Endothelial cell of umbilical vein (primary cell): ENCODE data around the gene ZNF106.

Source experiments
- EZH2 ChIP-seq: IDR thresholded peaks from 2 replicates; pipeline ENCODE4 v1.6.1; 2012; ENCODE audit warnings: borderline replicate concordance, low read depth, mild to moderate bottlenecking, moderate library complexity, low read length, inconsistent platforms; ENCODE audit not compliant: severe bottlenecking
- FOS ChIP-seq: IDR thresholded peaks from 2 replicates; pipeline ENCODE4 v1.6.1; 2011; ENCODE audit warnings: mild to moderate bottlenecking, low read length, moderate library complexity, borderline replicate concordance; ENCODE audit not compliant: insufficient read depth
- MYC ChIP-seq: IDR thresholded peaks from one replicate; pipeline ENCODE4 v1.6.1; 2011; ENCODE audit warnings: mild to moderate bottlenecking, low read depth, low read length
- POLR2A ChIP-seq: IDR thresholded peaks from 2 replicates; pipeline ENCODE4 v1.6.1; 2012; ENCODE audit warnings: low read depth, mild to moderate bottlenecking, control low read depth, low read length
- POLR2AphosphoS5 ChIP-seq: IDR thresholded peaks from 2 replicates; pipeline ENCODE4 v1.6.1; 2012; ENCODE audit warnings: low read depth, mild to moderate bottlenecking, control low read depth, low read length, moderate library complexity; ENCODE audit not compliant: insufficient read depth
- TF ChIP-seq, protein P1 (sequence below), 2 donors: IDR thresholded peaks; 1 replicate in 1 of 2; 2 replicates in 1 of 2; pipeline ENCODE4 v1.5.1; 2011; ENCODE audit warnings: low read length in 2 of 2, mild to moderate bottlenecking in 2 of 2, moderate library complexity in 2 of 2, control low read depth in 1 of 2, inconsistent platforms in 1 of 2, low read depth in 1 of 2; ENCODE audit not compliant: insufficient read depth in 1 of 2; ENCODE audit errors: extremely low read depth in 1 of 2
- TF ChIP-seq, protein P2 (sequence below): IDR thresholded peaks from 2 replicates; pipeline ENCODE4 v1.6.1; 2011; ENCODE audit not compliant: insufficient read depth, insufficient read length

DNA sequence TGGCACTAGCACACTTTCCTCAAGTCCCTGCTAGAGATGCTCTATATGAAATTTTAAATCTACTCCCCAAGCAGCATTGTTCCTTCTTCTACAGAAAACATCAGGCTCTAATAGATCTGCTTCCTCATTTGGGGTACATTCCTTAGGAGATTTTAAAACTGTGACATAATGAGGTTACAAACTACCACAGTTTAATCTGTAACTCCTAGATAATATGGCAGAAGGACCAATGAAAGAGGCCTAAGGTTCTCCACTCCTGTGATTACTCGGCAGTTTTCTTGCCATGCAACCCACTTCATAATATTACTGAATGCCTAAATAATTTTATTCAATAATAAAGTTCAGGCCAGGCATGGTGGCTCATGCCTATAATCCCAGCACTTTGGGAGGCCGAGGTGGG lies 16.1 kb downstream of the ZNF106 start:
- TF ChIP-seq EZH2 (no peak), FOS (no peak), POLR2A (no peak), POLR2AphosphoS5 (no peak), MYC (no peak)
- TF ChIP-seq, protein P1, sequence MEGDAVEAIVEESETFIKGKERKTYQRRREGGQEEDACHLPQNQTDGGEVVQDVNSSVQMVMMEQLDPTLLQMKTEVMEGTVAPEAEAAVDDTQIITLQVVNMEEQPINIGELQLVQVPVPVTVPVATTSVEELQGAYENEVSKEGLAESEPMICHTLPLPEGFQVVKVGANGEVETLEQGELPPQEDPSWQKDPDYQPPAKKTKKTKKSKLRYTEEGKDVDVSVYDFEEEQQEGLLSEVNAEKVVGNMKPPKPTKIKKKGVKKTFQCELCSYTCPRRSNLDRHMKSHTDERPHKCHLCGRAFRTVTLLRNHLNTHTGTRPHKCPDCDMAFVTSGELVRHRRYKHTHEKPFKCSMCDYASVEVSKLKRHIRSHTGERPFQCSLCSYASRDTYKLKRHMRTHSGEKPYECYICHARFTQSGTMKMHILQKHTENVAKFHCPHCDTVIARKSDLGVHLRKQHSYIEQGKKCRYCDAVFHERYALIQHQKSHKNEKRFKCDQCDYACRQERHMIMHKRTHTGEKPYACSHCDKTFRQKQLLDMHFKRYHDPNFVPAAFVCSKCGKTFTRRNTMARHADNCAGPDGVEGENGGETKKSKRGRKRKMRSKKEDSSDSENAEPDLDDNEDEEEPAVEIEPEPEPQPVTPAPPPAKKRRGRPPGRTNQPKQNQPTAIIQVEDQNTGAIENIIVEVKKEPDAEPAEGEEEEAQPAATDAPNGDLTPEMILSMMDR (IDR thresholded peaks at IDR 0.05; ENCODE audit: extremely low read depth in 1 of 2, insufficient read depth in 1 of 2, low read depth in 1 of 2, low read length in 2 of 2), result no peak
- TF ChIP-seq, protein P2, sequence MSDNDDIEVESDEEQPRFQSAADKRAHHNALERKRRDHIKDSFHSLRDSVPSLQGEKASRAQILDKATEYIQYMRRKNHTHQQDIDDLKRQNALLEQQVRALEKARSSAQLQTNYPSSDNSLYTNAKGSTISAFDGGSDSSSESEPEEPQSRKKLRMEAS, result no peak
